Measurements from ENCODE around the gene LGALS7B.
"Not testable (repeated sequence)": the region's sequence is repeated elsewhere in the genome, so short reads cannot be mapped to it uniquely, and the experiment has no call there.

The LGALS7B gene

DNA sequence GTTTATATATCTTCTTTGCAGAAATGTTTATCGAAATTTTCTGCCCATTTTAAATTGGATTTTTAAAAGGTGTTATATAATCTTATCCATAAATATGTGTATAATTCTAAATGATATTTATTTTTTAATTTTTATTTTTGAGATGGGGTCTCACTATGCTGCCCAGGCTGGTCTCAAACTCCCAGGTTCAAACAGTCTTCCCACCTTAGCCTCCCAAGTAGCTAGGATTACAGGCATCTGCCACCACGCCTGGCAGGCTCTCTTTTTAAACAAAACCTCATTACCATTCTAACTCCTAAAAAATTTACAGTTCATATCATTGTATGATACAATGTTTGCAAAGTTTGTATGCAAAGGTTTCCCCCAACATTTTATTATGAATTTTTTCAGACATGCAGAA, 7.2 kb downstream of the LGALS7B start:
- TF ChIP-seq, protein P1, sequence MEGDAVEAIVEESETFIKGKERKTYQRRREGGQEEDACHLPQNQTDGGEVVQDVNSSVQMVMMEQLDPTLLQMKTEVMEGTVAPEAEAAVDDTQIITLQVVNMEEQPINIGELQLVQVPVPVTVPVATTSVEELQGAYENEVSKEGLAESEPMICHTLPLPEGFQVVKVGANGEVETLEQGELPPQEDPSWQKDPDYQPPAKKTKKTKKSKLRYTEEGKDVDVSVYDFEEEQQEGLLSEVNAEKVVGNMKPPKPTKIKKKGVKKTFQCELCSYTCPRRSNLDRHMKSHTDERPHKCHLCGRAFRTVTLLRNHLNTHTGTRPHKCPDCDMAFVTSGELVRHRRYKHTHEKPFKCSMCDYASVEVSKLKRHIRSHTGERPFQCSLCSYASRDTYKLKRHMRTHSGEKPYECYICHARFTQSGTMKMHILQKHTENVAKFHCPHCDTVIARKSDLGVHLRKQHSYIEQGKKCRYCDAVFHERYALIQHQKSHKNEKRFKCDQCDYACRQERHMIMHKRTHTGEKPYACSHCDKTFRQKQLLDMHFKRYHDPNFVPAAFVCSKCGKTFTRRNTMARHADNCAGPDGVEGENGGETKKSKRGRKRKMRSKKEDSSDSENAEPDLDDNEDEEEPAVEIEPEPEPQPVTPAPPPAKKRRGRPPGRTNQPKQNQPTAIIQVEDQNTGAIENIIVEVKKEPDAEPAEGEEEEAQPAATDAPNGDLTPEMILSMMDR (IDR thresholded peaks at IDR 0.05; ENCODE audit: insufficient read depth, low read depth, low read length, missing control alignments): no peak
- no peak for DNase-seq (ENCODE audit: low read depth)
- no peak overlapping the region for H3K4me3 ChIP-seq (ENCODE audit: low read depth, low read length)

DNA sequence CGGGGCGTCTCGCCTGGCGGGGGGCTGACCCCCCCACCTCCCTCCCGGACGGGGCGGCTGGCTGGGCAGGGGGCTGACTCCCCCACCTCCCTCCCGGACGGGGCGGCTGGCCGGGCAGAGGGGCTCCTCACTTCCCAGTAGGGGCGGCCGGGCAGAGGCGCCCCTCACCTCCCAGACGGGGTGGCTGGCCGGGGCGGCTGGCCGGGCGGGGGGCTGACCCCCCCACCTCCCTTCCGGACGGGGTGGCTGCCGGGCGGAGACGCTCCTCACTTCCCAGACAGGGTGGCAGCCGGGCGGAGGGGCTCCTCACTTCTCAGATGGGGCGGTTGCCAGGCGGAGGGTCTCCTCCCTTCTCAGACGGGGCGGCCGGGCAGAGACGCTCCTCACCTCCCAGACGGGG, 8.8 kb downstream of the LGALS7B start:
- not testable (repeated sequence) for DNase-seq (ENCODE audit: low read depth); H3K4me3 ChIP-seq (ENCODE audit: low read depth, low read length)

DNA sequence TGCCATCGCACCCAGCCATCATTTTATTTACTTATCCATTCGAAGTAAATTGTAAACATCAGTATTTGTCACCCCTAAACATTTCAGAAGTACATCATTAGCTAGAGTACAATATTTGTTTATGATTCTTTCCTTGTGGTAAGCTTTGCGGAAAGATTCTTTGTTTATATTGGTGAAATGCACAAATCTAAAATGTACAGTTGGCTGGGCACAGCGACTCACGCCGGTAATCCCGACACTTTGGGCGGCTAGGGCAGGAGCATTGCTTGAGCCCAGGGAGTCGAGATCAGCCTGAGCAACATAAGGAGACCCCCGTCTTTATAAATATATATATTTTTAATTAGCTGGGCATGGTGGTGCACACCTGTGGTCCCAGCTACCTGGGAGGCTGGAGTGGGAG, 10.1 kb downstream of the LGALS7B start:
- TF ChIP-seq, protein P1 (IDR thresholded peaks at IDR 0.05; ENCODE audit: insufficient read depth, low read depth, low read length, missing control alignments): no peak
- H3K4me3 ChIP-seq (ENCODE audit: low read depth, low read length): no peak overlapping the region
- DNase-seq (ENCODE audit: low read depth): no peak

DNA sequence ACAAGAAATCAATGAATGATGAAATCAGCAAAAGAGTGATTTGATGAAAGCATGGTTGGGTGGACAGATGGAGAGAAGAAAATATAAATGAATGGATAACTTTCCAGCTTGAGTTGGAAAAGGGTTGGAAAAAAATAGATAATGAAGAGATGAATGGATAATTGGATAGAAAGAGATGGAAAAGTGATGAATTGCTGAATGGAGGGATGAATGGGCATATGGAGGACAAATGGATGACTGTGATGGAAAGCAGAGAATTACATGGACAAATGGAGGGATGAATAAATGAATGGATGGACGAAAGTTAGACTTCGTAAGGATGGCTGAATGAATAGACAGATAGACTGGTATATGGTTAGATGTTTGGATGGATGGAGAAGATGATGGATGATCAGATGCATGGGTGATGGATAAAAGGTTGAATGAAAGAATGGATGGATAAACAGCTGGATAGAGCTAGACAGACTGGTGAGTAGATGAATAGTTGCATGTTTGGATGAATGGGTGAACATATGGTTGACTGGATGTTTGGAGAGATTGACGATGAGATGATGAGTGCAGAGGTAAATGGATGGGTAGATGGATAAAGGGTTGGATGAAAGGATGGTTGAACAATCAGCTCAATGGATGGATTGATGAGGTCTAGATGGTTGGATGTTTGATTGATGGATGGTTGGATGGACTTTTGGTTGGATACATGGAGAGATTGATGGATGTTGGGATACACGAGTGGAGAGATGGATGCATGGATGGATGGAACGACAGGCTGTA, 11.8 kb downstream of the LGALS7B start:
- TF ChIP-seq, protein P1 (IDR thresholded peaks at IDR 0.05; ENCODE audit: insufficient read depth, low read depth, low read length, missing control alignments): no peak
- no peak overlapping the region for H3K4me3 ChIP-seq (ENCODE audit: low read depth, low read length)

DNA sequence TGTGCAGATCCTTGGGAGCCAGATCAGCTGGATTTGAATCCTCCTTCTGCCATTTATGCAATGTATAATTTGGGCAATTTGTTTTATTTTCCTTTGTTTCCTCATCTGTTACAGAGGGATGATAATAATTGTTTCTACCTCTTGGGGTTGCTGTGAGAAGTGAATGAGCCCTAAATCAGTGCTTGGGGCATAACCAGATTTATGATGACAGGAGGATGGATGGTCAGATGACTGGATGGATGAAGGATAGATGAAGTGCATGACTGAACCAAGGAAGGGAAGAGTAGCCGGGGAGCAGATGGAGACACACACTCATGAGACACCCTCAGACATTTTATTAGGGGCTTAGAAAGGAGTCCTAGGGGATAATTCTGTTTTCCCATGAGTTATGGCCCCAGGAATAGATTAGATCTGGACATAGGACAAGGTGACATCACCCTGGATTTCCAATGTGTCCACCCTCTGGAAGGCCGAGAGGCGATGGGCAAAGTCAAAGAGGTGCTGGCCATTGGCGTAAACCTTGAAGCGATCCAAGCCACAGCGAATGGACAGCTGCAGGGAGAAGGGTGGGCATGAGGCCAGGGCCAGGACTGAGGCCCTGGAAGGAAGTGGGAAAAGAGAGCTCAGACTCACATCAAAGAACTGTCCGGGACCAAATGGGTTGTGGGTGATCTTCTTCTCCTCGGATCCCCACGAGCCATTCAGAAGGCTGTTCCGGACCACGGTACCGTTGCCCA, 12.5 kb downstream of the LGALS7B start:
- H3K4me3 ChIP-seq (ENCODE audit: low read depth, low read length): no peak overlapping the region
- TF ChIP-seq, protein P1 (IDR thresholded peaks at IDR 0.05; ENCODE audit: insufficient read depth, low read depth, low read length, missing control alignments): no peak
- DNase-seq (ENCODE audit: low read depth): no peak

More for the DNA sequence above, 11.8 kb downstream of the LGALS7B start:
- no peak for DNase-seq (ENCODE audit: low read depth)

DNA sequence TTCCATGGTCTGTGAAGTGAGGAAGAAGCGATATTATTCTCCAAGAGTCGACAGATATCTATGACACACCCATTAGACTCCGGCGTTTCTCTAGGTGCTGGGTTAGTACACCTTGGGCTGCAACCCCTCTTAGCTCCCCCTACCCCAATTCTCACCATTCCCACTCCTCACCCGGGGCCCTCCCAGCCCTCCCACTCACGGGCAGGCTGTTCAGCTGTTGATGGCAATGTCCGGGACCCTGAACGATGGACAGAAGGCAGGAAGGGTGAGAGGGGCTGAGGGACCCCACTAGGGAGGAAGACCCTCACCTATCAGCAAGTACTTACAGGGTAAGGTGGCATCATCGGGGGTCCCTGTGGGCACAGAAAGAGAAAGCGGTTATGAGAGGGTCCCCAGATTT, 14.5 kb downstream of the LGALS7B start:
- no peak overlapping the region for H3K4me3 ChIP-seq (ENCODE audit: low read depth, low read length)
- no peak for DNase-seq (ENCODE audit: low read depth)
- TF ChIP-seq, protein P1 (IDR thresholded peaks at IDR 0.05; ENCODE audit: insufficient read depth, low read depth, low read length, missing control alignments): no peak

DNA sequence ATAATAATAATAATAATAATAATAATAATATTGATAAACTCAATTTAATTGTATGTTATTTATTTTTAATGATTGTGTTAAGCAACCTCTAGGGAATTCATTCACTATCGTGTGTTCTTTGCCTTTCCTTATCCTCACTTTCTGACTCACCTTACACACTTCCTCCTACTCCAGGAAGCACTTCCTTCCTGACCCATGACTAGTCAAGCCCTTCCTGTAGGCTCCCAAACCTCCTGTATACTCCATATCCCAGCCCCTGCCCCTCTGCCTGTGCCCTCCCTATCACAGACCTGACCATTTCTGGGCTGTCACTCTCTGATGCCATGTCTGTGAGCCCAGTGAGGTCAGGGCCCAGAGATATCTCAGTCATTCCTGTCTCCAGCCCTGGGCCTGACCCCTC, 16.2 kb downstream of the LGALS7B start:
- TF ChIP-seq, protein P1 (IDR thresholded peaks at IDR 0.05; ENCODE audit: insufficient read depth, low read depth, low read length, missing control alignments): no peak
- H3K4me3 ChIP-seq (ENCODE audit: low read depth, low read length): no peak overlapping the region
- no peak for DNase-seq (ENCODE audit: low read depth)

All from GM12865 (cell line).